ENCODE data around the gene FBXL15. TPM values are rescaled to one million over a fixed set of nuclear protein-coding genes. Genes with fewer than 3 reads are reported as not detected.
A peak's percentile ranks its signal among the peaks of the same experiment; 100 is the strongest.

The FBXL15 gene
- total and polyA plus RNA-seq, 9 of the 15 experiments (the other 6 are each of a cell fraction or from before 2014, with no cell fraction given), result 0.08 to 25.9 (median 3.5) TPM

GRCh38 chr10:102394079-102394800, 26.4 kb upstream of the FBXL15 start (continued):
- TF ChIP-seq ILK (tag; IDR thresholded peaks at IDR 0.05; ENCODE audit: borderline replicate concordance, low read depth), result no peak
- no peak for TF ChIP-seq ZNF263 (CRISPR knock-in tag; IDR thresholded peaks at IDR 0.05; ENCODE audit: borderline replicate concordance)
- TF ChIP-seq THAP12 (CRISPR knock-in tag; IDR thresholded peaks at IDR 0.05), result no peak
- no peak for TF ChIP-seq THRAP3 (IDR thresholded peaks at IDR 0.05; ENCODE audit: borderline replicate concordance)
- no peak for TF ChIP-seq IRF2 (CRISPR knock-in tag; IDR thresholded peaks at IDR 0.05)
- no peak for TF ChIP-seq ZNF354B (CRISPR knock-in tag; IDR thresholded peaks at IDR 0.05)
- no peak for TF ChIP-seq DNMT1 (IDR thresholded peaks at IDR 0.05)
- peak; percentile 81 for TF ChIP-seq RBFOX2 (IDR thresholded peaks at IDR 0.05; ENCODE audit: low read depth, low read length)
- TF ChIP-seq ZNF707 (CRISPR knock-in tag; conservative IDR thresholded peaks at IDR 0.05), result no peak
- no peak for TF ChIP-seq ZNF766 (CRISPR knock-in tag; conservative IDR thresholded peaks at IDR 0.05)
- TF ChIP-seq ZNF134 (CRISPR knock-in tag; conservative IDR thresholded peaks at IDR 0.05), result no peak
- no peak for TF ChIP-seq CBX2 (IDR thresholded peaks at IDR 0.05; ENCODE audit: insufficient read depth, low read length, poor library complexity, severe bottlenecking)
- TF ChIP-seq CUX1 (CRISPR knock-in tag; IDR thresholded peaks at IDR 0.05), result no peak
- peak in 1 of 3 experiments; percentile 77; a peak in 3 of 6 replicates for TF ChIP-seq ZBTB11 (CRISPR knock-in tag; IDR thresholded peaks at IDR 0.05)
- TF ChIP-seq JUNB (CRISPR knock-in tag; conservative IDR thresholded peaks at IDR 0.05), result no peak
- peak in 1 of 2 experiments; percentile 81; a peak in 2 of 4 replicates for TF ChIP-seq HDAC1 (IDR thresholded peaks at IDR 0.05)
